Measurements from ENCODE around the gene ADCY4. TPM values are rescaled to one million over a fixed set of nuclear protein-coding genes. Genes with fewer than 3 reads are reported as not detected.

Gene ADCY4
- total and polyA plus RNA-seq, 10 of the 15 experiments (the other 5 are each of a cell fraction or from before 2014, with no cell fraction given) = 0.05 to 0.87 (median 0.21) TPM; not detected in 1

- CTCF ChIA-PET = interaction anchor here (0.6 to 17.1 kb wide), 8 partner anchors 9 to 1359 kb away, joined by 3 to 269 read pairs (median 14); partner anchors contain the start of genes CHMP4A, CIDEB, DHRS1 and NOP9
- peaks cover 43% of the 10 kb centered on the region for H3K4me1 ChIP-seq (ENCODE audit: control insufficient read depth, insufficient read depth, low read length)
- intact Hi-C loops (cut with micrococcal nuclease; ENCODE audit: unreplicated experiment) (loop anchor here (1.0 kb wide), 1 partner anchor 18 kb away; no protein-coding TSS in a partner anchor), in situ Hi-C loops (cut with MboI) (no loop called here)
- H3K27ac ChIP-seq (ENCODE audit: control insufficient read depth, insufficient read depth) = peak overlapping the region; percentile 53
- no peak overlapping the region; the same call in 1 of the 2 replicates for H3K4me3 ChIP-seq
- POLR2A ChIA-PET = interaction anchor here (0.6 to 3.0 kb wide), 13 partner anchors 8 to 182 kb away, joined by 3 to 15 read pairs (median 4); partner anchors contain the start of genes RABGGTA and TINF2
- no peaks in the 10 kb centered on the region; the same call in 2 of the 3 replicates for H3K9me3 ChIP-seq (replicated peaks; ENCODE audit: control insufficient read depth, insufficient read depth, low read length)
- H3K36me3 ChIP-seq (ENCODE audit: control insufficient read depth in 2 of 2, insufficient read depth in 2 of 2, low read length in 1 of 2) = no peaks in the 10 kb centered on the region
- RAD21 ChIA-PET (ENCODE audit: unreplicated experiment) = interaction anchor here (0.7 to 4.8 kb wide), 8 partner anchors 8 to 36 kb away, joined by 3 to 34 read pairs (median 14); partner anchors contain the start of genes CIDEB, LTB4R, RABGGTA and TINF2
- H3K9ac ChIP-seq (ENCODE audit: control insufficient read depth, insufficient read depth, low read length) = no peak overlapping the region
- 24% methylated on average over 10 of the region's 11 CpGs for WGBS (ENCODE audit: insufficient coverage, insufficient replicate concordance, low lambda C conversion rate, missing lambda C conversion rate)
- ATAC-seq = peak; percentile 88
- FAIRE-seq = peak; percentile 59
- H4K20me1 ChIP-seq (ENCODE audit: control insufficient read depth, insufficient read depth) = no peaks in the 10 kb centered on the region
- peaks cover 2% of the 10 kb centered on the region; the same call in 1 of the 2 replicates for H3K79me2 ChIP-seq (ENCODE audit: control insufficient read depth, insufficient read depth, low read length)
- H3K4me2 ChIP-seq (ENCODE audit: control insufficient read depth, insufficient read depth) = peak overlapping the region; percentile 39
- no peaks in the 10 kb centered on the region for H3K27me3 ChIP-seq (replicated peaks in 1 of 2; ENCODE audit: control insufficient read depth in 2 of 2, insufficient read depth in 2 of 2, low read length in 1 of 2)
- peak; percentile 64 for DNase-seq (ENCODE audit: low read depth, low spot score)
- no TSS peak for BruUV-seq (replicated peaks)
- peak overlapping the region; percentile 60 for H2AFZ ChIP-seq (ENCODE audit: control insufficient read depth, low read depth, low read length)
- SMC1A ChIA-PET (ENCODE audit: uncharacterized antibody, unreplicated experiment) = interaction anchor here (0.6 to 11.8 kb wide), 11 partner anchors 9 to 60 kb away, joined by 3 to 115 read pairs (median 5); partner anchors contain the start of genes DHRS1, NOP9, RABGGTA and RIPK3
- TF ChIP-seq IRF5 (IDR thresholded peaks at IDR 0.05; ENCODE audit: borderline replicate concordance) (no peak), IKZF2 (IDR thresholded peaks at IDR 0.05) (peak; percentile 53 to 57), SP1 (IDR thresholded peaks at IDR 0.05; ENCODE audit: low read depth, low read length) (no peak), ZNF24 (IDR thresholded peaks at IDR 0.05) (no peak), YBX1 (IDR thresholded peaks at IDR 0.05) (no peak), PBX3 (IDR thresholded peaks at IDR 0.05; ENCODE audit: insufficient replicate concordance, low read depth, low read length) (no peak), CREM (IDR thresholded peaks at IDR 0.05; ENCODE audit: low read depth) (no peak), SMAD1 (IDR thresholded peaks at IDR 0.05; ENCODE audit: low read depth, partially characterized antibody) (no peak), ZNF274 (IDR thresholded peaks at IDR 0.05; ENCODE audit: insufficient read depth, insufficient read length) (no peak), ATF7 (IDR thresholded peaks at IDR 0.05; ENCODE audit: low read depth) (peak; percentile 13; the same call in 1 of the 2 replicates), SIN3A (IDR thresholded peaks at IDR 0.05; ENCODE audit: low read depth, low read length) (no peak), BRCA1 (IDR thresholded peaks at IDR 0.05; ENCODE audit: low read depth, low read length) (no peak), ZBTB4 (CRISPR knock-in tag; IDR thresholded peaks at IDR 0.05) (no peak)
Measured at GRCh38 chr14:24279301-24280186, 55.3 kb downstream of the ADCY4 start.
